ENCODE measurements around the gene RNF26. TPM values are rescaled to one million over a fixed set of nuclear protein-coding genes. Genes with fewer than 3 reads are reported as not detected.

Gene RNF26
- total RNA-seq, 1 donor from 2014 or later: 45.6 TPM

DNA sequence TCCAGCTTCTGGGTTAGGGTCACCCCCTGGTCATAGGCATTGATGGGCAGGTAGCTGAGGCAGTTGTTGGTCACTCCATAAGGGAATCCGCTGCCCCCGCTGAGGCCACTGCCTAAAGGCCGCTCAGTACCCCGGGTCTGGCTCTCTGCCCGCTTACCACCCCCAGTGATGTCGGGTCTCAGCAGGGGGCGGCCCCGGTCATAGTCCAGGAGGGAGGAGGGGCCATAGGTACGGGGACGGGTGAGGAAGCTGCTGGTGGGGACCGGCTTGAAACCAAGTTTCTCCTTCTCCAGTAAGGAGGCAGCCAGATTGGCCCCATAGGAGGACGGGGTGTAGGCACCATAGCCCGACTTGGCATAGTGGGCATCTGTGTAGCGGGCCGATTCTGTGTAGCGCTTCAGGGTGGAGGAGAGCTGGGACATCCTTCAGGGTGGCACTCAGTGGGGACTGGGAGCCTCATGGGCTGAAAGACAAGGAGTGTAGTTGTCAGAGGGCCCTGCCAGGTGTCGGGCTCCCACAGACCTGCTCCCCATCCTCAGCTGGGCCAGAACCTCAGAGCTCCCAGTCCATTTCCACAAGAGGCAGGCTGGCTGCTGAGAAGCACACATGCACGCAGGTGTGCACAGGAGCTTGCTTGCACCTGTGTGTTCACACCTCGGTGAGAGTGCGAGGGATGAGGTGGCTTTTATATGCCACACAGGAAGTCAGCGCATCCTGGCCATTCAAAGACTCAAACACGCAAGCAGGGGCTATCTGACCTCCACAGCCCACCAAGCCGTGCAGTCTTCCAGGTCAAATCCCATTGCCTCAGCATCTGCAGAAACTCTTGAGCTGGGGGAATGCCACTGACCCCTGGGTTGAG is 39.0 kb downstream of the RNF26 start:
- H3K4me1 Mint-ChIP-seq (ENCODE audit: unreplicated experiment): peaks cover 49% of the 10 kb centered on the region

DNA sequence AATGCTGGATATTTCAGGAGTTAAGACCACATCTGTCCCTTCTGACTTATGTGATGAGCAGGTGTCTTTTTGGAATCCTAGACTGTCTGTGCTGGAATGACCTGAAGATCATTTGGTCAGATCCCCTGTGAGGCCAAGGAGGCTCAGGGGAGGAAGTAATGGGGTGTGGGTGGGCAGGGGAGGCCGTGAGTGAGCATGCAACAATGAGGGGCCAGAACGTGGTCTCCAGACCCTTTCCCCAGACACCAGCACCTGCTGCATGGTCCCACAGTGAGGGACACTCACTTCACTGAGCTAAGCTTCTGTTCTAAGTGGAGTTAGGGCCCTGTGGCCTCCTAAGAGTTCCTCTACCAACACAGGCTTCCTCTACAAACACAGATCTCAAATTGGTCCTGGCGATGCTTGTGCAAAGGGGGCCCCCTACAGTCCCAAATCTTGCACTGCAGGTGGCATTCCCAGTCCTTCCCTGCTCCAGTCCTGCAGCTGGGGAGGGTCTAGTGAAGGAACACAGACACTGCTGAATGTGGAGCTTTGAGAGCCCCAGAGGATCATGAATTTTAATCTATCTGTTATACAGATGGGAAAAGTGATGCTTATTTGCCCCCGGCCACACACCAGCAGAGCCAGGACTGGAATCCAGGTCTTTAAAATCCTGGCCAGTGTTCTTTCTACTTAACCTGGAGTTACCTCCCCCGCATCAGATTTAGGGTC is 39.7 kb downstream of the RNF26 start:
- Mint-ChIP-seq H3K4me1 (ENCODE audit: unreplicated experiment) (peaks cover 54% of the 10 kb centered on the region), H3K4me3 (no peak overlapping the region), H3K9me3 (no peaks in the 10 kb centered on the region), H3K27me3 (peaks cover 6% of the 10 kb centered on the region), H3K36me3 (no peaks in the 10 kb centered on the region), H3K27ac (no peak overlapping the region)
- TF ChIP-seq, protein P1, sequence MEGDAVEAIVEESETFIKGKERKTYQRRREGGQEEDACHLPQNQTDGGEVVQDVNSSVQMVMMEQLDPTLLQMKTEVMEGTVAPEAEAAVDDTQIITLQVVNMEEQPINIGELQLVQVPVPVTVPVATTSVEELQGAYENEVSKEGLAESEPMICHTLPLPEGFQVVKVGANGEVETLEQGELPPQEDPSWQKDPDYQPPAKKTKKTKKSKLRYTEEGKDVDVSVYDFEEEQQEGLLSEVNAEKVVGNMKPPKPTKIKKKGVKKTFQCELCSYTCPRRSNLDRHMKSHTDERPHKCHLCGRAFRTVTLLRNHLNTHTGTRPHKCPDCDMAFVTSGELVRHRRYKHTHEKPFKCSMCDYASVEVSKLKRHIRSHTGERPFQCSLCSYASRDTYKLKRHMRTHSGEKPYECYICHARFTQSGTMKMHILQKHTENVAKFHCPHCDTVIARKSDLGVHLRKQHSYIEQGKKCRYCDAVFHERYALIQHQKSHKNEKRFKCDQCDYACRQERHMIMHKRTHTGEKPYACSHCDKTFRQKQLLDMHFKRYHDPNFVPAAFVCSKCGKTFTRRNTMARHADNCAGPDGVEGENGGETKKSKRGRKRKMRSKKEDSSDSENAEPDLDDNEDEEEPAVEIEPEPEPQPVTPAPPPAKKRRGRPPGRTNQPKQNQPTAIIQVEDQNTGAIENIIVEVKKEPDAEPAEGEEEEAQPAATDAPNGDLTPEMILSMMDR (conservative IDR thresholded peaks at IDR 0.05): peak; percentile 92
- DNase-seq (ENCODE audit: extremely low spot score, unreplicated experiment): no peak

More for the DNA sequence above, 39.0 kb downstream of the RNF26 start:
- Mint-ChIP-seq H3K9me3 (no peaks in the 10 kb centered on the region), H3K27ac (no peak overlapping the region), H3K27me3 (peaks cover 4% of the 10 kb centered on the region), H3K36me3 (no peaks in the 10 kb centered on the region), H3K4me3 (no peak overlapping the region)
- DNase-seq (ENCODE audit: extremely low spot score, unreplicated experiment): no peak
- TF ChIP-seq, protein P1 (conservative IDR thresholded peaks at IDR 0.05): no peak

DNA sequence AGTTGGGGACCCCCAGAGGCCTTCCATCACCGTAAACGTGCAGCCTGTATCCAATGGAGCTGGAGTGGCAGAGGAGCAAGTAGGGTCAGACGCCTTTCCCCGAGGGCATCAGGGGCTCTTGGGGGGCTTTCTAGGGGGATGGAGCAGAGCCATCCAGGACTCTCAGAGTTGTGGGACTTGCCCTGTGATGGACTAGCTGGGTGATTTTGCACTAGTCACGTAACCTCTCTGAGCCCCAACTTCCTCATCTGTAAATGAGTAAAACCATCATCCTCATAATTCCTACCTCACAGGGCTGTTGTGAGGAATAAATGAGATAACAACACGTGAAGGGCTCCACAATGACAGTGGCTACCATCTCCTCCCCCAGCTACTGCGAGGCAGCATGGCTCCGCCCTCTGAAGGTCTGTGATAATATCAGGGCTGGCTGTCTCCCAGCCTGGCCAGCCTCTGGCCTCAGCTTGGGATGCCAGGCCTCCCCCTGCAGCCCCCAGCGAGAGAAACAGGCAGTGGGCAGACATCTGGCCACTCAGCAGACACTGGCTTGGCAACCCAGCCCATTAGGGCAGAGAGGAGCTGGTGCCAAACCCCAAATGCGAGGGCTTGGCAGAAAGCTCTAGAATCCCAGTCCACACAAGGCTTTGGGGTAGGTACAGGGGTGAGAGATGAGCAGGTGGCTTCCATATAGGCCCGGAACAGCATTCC is 40.5 kb downstream of the RNF26 start:
- TF ChIP-seq, protein P1 (conservative IDR thresholded peaks at IDR 0.05): no peak
- Mint-ChIP-seq H3K27ac (no peak overlapping the region), H3K4me1 (ENCODE audit: unreplicated experiment) (peaks cover 51% of the 10 kb centered on the region), H3K27me3 (peaks cover 4% of the 10 kb centered on the region), H3K36me3 (no peaks in the 10 kb centered on the region), H3K4me3 (no peak overlapping the region), H3K9me3 (no peaks in the 10 kb centered on the region)
- no peak for DNase-seq (ENCODE audit: extremely low spot score, unreplicated experiment)

DNA sequence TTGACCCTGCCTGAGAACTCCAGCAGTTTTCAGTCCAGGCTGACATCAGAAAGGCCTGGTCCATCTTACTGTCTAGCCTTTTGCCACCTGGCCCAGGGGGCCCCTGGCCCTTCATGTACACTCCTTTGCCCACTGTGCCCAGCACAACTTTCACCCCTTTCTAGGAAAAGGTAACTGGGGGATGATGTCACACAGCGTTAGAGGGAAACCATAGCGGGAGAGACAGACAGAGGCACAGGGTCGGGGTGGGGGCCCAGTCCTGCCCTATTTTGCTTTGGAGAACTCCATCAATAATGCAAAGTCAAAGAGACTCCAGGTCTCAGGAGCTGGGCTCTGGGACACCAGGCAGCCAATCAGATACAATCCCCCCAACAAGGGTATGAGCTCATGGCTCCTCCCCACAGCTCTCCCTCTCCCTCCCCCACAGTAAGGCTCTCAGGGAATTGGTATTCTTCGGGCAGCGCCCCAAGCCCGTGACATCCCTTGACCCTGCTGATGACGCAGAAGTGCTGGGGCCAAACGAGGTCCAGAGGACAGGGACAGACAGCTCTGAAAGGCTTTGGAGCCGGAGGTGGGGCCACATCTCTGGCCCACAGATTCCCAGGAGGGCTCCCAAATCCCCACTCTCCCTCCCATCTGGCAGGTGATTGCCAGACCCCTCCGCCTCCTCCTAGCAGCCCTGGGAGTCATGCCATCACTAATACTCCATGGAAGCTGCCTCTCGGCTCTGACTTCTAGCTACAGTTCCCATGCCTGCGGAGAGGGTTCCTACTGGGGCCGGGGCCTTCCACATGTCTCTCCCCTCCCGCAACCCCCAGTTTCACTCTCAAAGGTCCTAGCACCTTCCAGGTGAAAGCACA is 41.2 kb downstream of the RNF26 start:
- Mint-ChIP-seq H3K27me3 (peaks cover 5% of the 10 kb centered on the region), H3K36me3 (no peaks in the 10 kb centered on the region), H3K27ac (no peak overlapping the region), H3K9me3 (no peaks in the 10 kb centered on the region), H3K4me3 (no peak overlapping the region), H3K4me1 (ENCODE audit: unreplicated experiment) (peaks cover 44% of the 10 kb centered on the region)
- TF ChIP-seq, protein P1 (conservative IDR thresholded peaks at IDR 0.05): no peak
- no peak for DNase-seq (ENCODE audit: extremely low spot score, unreplicated experiment)
